ENCODE results near the gene PPP2R3A.
A peak's percentile ranks its signal among the peaks of the same experiment; 100 is the strongest.

Gene PPP2R3A

DNA sequence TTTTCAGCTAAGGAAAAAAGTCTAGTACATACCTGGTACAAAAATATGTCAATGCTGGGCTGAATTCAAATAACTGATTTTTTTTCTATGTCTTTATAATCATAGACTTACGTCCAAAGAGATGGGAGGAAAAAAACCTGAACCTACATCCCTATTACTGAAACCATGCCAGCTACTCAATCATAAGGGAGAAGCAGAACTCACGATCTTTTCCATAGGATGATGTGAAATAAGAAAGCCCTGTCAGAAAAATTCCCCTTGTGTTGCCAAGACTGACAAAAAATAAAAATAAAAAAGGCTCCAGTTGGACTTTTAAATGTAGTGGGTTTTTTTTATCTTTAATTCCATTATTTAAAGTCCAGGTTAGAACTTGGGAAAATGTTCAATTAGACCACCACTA is 227.3 kb downstream of the PPP2R3A start:
- peaks cover 50 to 69% of the 10 kb centered on the region in 2 experiments for H3K4me1 ChIP-seq (ENCODE audit: control insufficient read depth in 1 of 2, insufficient read depth in 1 of 2, low read depth in 1 of 2, low read length in 1 of 2)
- no peaks in the 10 kb centered on the region for H3K36me3 ChIP-seq
- H3K4me3 ChIP-seq (ENCODE audit: low read depth in 1 of 2, low read length in 1 of 2): peak overlapping the region; percentile 93 to 97
- H3K9me3 ChIP-seq: no peaks in the 10 kb centered on the region
- H3K27ac ChIP-seq: peak overlapping the region; percentile 100
- TF ChIP-seq CTCF (IDR thresholded peaks at IDR 0.05): no peak
- H3K27me3 ChIP-seq: no peaks in the 10 kb centered on the region

- Histone ChIP-seq H3K9me3 (no peaks in the 10 kb centered on the region), H3K27ac (peak overlapping the region; percentile 100), H3K36me3 (no peaks in the 10 kb centered on the region), H3K4me3 (ENCODE audit: low read depth in 1 of 2, low read length in 1 of 2) (peak overlapping the region; percentile 93 to 97), H3K4me1 (ENCODE audit: control insufficient read depth in 1 of 2, insufficient read depth in 1 of 2, low read depth in 1 of 2, low read length in 1 of 2) (peaks cover 50 to 66% of the 10 kb centered on the region in 2 experiments), H3K27me3 (no peaks in the 10 kb centered on the region)
- no peak for TF ChIP-seq CTCF (IDR thresholded peaks at IDR 0.05)
These were observed 227.9 kb downstream of the PPP2R3A start for GRCh38 chr3:136193278-136194054.

- no peaks in the 10 kb centered on the region for H3K27me3 ChIP-seq
- no peaks in the 10 kb centered on the region for H3K9me3 ChIP-seq
- H3K4me1 ChIP-seq (ENCODE audit: control insufficient read depth in 1 of 2, insufficient read depth in 1 of 2, low read depth in 1 of 2, low read length in 1 of 2): peaks cover 49 to 64% of the 10 kb centered on the region in 2 experiments
- no peak for TF ChIP-seq CTCF (IDR thresholded peaks at IDR 0.05)
- H3K36me3 ChIP-seq: no peaks in the 10 kb centered on the region
- peak overlapping the region; percentile 100 for H3K27ac ChIP-seq
- H3K4me3 ChIP-seq (ENCODE audit: low read depth in 1 of 2, low read length in 1 of 2): peak overlapping the region; percentile 93 to 97
These were observed 229.1 kb downstream of the PPP2R3A start for GRCh38 chr3:136194409-136195257.

- Histone ChIP-seq H3K27ac (peak overlapping the region; percentile 100), H3K9me3 (no peaks in the 10 kb centered on the region)
These were observed 229.9 kb downstream of the PPP2R3A start for GRCh38 chr3:136195258-136196063.

More at GRCh38 chr3:136195258-136196063, 229.9 kb downstream of the PPP2R3A start:
- Histone ChIP-seq H3K4me1 (ENCODE audit: control insufficient read depth in 1 of 2, insufficient read depth in 1 of 2, low read depth in 1 of 2, low read length in 1 of 2) (peaks cover 41 to 56% of the 10 kb centered on the region in 2 experiments), H3K36me3 (no peaks in the 10 kb centered on the region), H3K4me3 (ENCODE audit: low read depth in 1 of 2, low read length in 1 of 2) (peak overlapping the region; percentile 93 to 97), H3K27me3 (no peaks in the 10 kb centered on the region)
- TF ChIP-seq CTCF (IDR thresholded peaks at IDR 0.05): no peak
